HG02610 (cell line): ENCODE measurements around the gene TSC22D3.
"Not testable (repeated sequence)": the region's sequence is repeated elsewhere in the genome, so short reads cannot be mapped to it uniquely, and the experiment has no call there.

Experiments used
- ATAC-seq: cut with Tn5 transposase; IDR thresholded peaks from one replicate; pipeline ENCODE4 v1.9.1; 2021; ENCODE audit warnings: mild to moderate bottlenecking, moderate library complexity; ENCODE audit not compliant: unreplicated experiment

Gene TSC22D3

GRCh38 chrX:107775734-107776511 lies at the start of gene TSC22D3:
TSC22D3 (minus strand) TSS chrX:107775787; CDS start chrX:107775419, 368 bp downstream.
- ATAC-seq, result peak; percentile 88

GRCh38 chrX:107823456-107823855 lies 47.9 kb upstream of the TSC22D3 start:
- ATAC-seq, result no peak

GRCh38 chrX:107823042-107823441 lies 47.5 kb upstream of the TSC22D3 start:
- no peak for ATAC-seq

GRCh38 chrX:107818900-107819521 lies 43.4 kb upstream of the TSC22D3 start:
- ATAC-seq, result no peak

- ATAC-seq, result not testable (repeated sequence)
These were observed 34.5 kb upstream of the TSC22D3 start for GRCh38 chrX:107810053-107810452.

GRCh38 chrX:107805179-107805578 lies 29.6 kb upstream of the TSC22D3 start:
- ATAC-seq, result no peak

- no peak for ATAC-seq
These were observed 28.8 kb upstream of the TSC22D3 start for GRCh38 chrX:107804427-107804826.

GRCh38 chrX:107787827-107788226 lies 12.2 kb upstream of the TSC22D3 start:
- ATAC-seq, result no peak

- ATAC-seq, result no peak
These were observed 4.9 kb upstream of the TSC22D3 start for GRCh38 chrX:107780525-107780924.

GRCh38 chrX:107777536-107777832 lies 1.9 kb upstream of the TSC22D3 start, which contains the start of gene NCBP2L:
NCBP2L (plus strand) TSS chrX:107777733; CDS start chrX:107794221, 16,488 bp downstream.
- ATAC-seq, result no peak

- peak; percentile 82 for ATAC-seq
These were observed 1.3 kb upstream of the TSC22D3 start for GRCh38 chrX:107776649-107777535.

- peak; percentile 14 for ATAC-seq
These were observed 420 bp downstream of the TSC22D3 start for GRCh38 chrX:107775000-107775733.

GRCh38 chrX:107773906-107774435 lies 1.6 kb downstream of the TSC22D3 start:
- ATAC-seq, result no peak

GRCh38 chrX:107773206-107773605 lies 2.4 kb downstream of the TSC22D3 start:
- ATAC-seq, result no peak

GRCh38 chrX:107769581-107770317 lies 5.8 kb downstream of the TSC22D3 start:
- no peak for ATAC-seq

GRCh38 chrX:107768051-107768450 lies 7.5 kb downstream of the TSC22D3 start:
- ATAC-seq, result no peak

GRCh38 chrX:107766470-107767150 lies 9.0 kb downstream of the TSC22D3 start:
- ATAC-seq, result no peak

GRCh38 chrX:107764845-107765608 lies 10.6 kb downstream of the TSC22D3 start:
- no peak for ATAC-seq

GRCh38 chrX:107763647-107764046 lies 11.9 kb downstream of the TSC22D3 start:
- ATAC-seq, result no peak
